ENCODE results near the gene SHANK2. TPM values are rescaled to one million over a fixed set of nuclear protein-coding genes. Genes with fewer than 3 reads are reported as not detected.

Gene SHANK2
- total and polyA plus RNA-seq, 2 of the 4 experiments (the other 2 are of a cell fraction), result 1.6 to 2.2 TPM

GRCh38 chr11:71208011-71208774 is 44.2 kb downstream of the SHANK2 start:
- no peak overlapping the region for H2BK20ac ChIP-seq (ENCODE audit: low read depth, low read length)
- H2BK5ac ChIP-seq (ENCODE audit: low read depth, low read length, poor library complexity, severe bottlenecking), result no peak overlapping the region
- no peak overlapping the region for H3K27ac ChIP-seq (ENCODE audit: insufficient read depth, low read length)
- H3K18ac ChIP-seq (ENCODE audit: low read depth, low read length), result no peak overlapping the region
- no peak overlapping the region for H3K9ac ChIP-seq (ENCODE audit: low read depth, low read length)
- ATAC-seq (ENCODE audit: low read depth) (no peak), DNase-seq (no peak)
- dilution Hi-C loops (cut with HindIII; ENCODE audit: low sequenced_read_pairs, unreplicated experiment) (no loop called here), in situ Hi-C loops (cut with MboI; ENCODE audit: low sequenced_read_pairs) (no loop called here), intact Hi-C loops (cut with micrococcal nuclease) (loop anchor here (5.0 kb wide), 1 partner anchor 34 kb away; no protein-coding TSS in a partner anchor)
- H4K8ac ChIP-seq (ENCODE audit: low read depth in 2 of 2, low read length in 2 of 2), result no peak overlapping the region
- no peaks in the 10 kb centered on the region for H3K9me1 ChIP-seq (ENCODE audit: insufficient read depth, low read length)
- H3K36me3 ChIP-seq (ENCODE audit: control insufficient read depth, insufficient read depth, low read length), result peaks cover 3% of the 10 kb centered on the region; the same call in 1 of the 2 replicates
- no peak overlapping the region for H3K14ac ChIP-seq (replicated peaks; ENCODE audit: low read depth, low read length)
- H2AK9ac ChIP-seq (replicated peaks; ENCODE audit: low read depth, low read length, poor library complexity), result no peak overlapping the region
- no TSS peak for BruUV-seq (replicated peaks)
- H3K56ac ChIP-seq (ENCODE audit: extremely low read depth, insufficient read depth, low read length), result no peak overlapping the region
- no peaks in the 10 kb centered on the region for H3K9me3 ChIP-seq (ENCODE audit: control insufficient read depth, insufficient read depth, low read length)
- WGBS, 2 experiments (ENCODE audit: extremely low coverage in 2 of 2, insufficient read length in 1 of 2), result no CpG with 5 or more reads among the region's 9 CpGs
- no peak overlapping the region for H4K5ac ChIP-seq (ENCODE audit: low read depth, low read length)
- H2AFZ ChIP-seq (replicated peaks; ENCODE audit: low read length, poor library complexity), result peak overlapping the region; percentile 9
- ChIA-PET POLR2A (ENCODE audit: unreplicated experiment) (no interaction called here), CTCF (interaction anchor here (0.9 kb wide), 1 partner anchor 11 kb away, joined by 4 read pairs; no protein-coding TSS in a partner anchor)
- H4K20me1 ChIP-seq (ENCODE audit: insufficient read depth, low read length), result no peaks in the 10 kb centered on the region; the same call in 1 of the 2 replicates
- no peak overlapping the region for H3K23ac ChIP-seq (ENCODE audit: low read depth, low read length)
- H3K79me1 ChIP-seq (ENCODE audit: low read depth in 1 of 2, low read length in 2 of 2), result no peaks in the 10 kb centered on the region; a peak in 1 of 4 replicates
- no peak overlapping the region for H2BK120ac ChIP-seq (ENCODE audit: low read depth, low read length)
- H4K91ac ChIP-seq (ENCODE audit: insufficient read depth, low read depth, low read length), result no peak overlapping the region
- no peak overlapping the region for H3K4me2 ChIP-seq (ENCODE audit: low read depth, low read length)
- TF ChIP-seq MXI1 (IDR thresholded peaks at IDR 0.05; ENCODE audit: borderline replicate concordance, low read depth, low read length), result no peak
- TF ChIP-seq CEBPB (IDR thresholded peaks at IDR 0.05; ENCODE audit: low read depth, low read length), result no peak
- no peak for TF ChIP-seq ELK1 (IDR thresholded peaks at IDR 0.05; ENCODE audit: borderline replicate concordance, low read depth, low read length)
- TF ChIP-seq MAFK (IDR thresholded peaks at IDR 0.05; ENCODE audit: low read depth, low read length), result no peak
- no peak for TF ChIP-seq RCOR1 (IDR thresholded peaks at IDR 0.05; ENCODE audit: insufficient replicate concordance, low read length)
- TF ChIP-seq SMC3 (IDR thresholded peaks at IDR 0.05; ENCODE audit: low read depth, low read length), result no peak
- no peak for TF ChIP-seq MAZ (IDR thresholded peaks at IDR 0.05; ENCODE audit: borderline replicate concordance, low read depth, low read length)
- no peak for TF ChIP-seq FOS (IDR thresholded peaks at IDR 0.05; ENCODE audit: low read depth, low read length)
- TF ChIP-seq CTCF (conservative IDR thresholded peaks at IDR 0.05; ENCODE audit: low read depth, low read length), result no peak
- no peak for TF ChIP-seq RFX5 (IDR thresholded peaks at IDR 0.05; ENCODE audit: low read depth, low read length)
- TF ChIP-seq USF2 (IDR thresholded peaks at IDR 0.05; ENCODE audit: low read depth, low read length), result no peak
- H3K4me3 ChIP-seq (ENCODE audit: insufficient read depth, low read depth, low read length), result no peak overlapping the region
- H3K27me3 ChIP-seq (ENCODE audit: control insufficient read depth, insufficient read depth, low read length), result no peaks in the 10 kb centered on the region
- H2AK5ac ChIP-seq (ENCODE audit: low read depth, low read length), result no peak overlapping the region
- no peak overlapping the region for H3K4ac ChIP-seq (ENCODE audit: low read depth, low read length)
- no peak overlapping the region for H2BK15ac ChIP-seq (ENCODE audit: low read depth, low read length)
- H3K4me1 ChIP-seq (ENCODE audit: control insufficient read depth, insufficient read depth, low read length), result peaks cover 10% of the 10 kb centered on the region
